Measurements from ENCODE around the gene IQUB. TPM values are rescaled to one million over a fixed set of nuclear protein-coding genes. Genes with fewer than 3 reads are reported as not detected.

The IQUB gene
- 0.53 and 0.75 TPM in 2 replicates for total RNA-seq

DNA sequence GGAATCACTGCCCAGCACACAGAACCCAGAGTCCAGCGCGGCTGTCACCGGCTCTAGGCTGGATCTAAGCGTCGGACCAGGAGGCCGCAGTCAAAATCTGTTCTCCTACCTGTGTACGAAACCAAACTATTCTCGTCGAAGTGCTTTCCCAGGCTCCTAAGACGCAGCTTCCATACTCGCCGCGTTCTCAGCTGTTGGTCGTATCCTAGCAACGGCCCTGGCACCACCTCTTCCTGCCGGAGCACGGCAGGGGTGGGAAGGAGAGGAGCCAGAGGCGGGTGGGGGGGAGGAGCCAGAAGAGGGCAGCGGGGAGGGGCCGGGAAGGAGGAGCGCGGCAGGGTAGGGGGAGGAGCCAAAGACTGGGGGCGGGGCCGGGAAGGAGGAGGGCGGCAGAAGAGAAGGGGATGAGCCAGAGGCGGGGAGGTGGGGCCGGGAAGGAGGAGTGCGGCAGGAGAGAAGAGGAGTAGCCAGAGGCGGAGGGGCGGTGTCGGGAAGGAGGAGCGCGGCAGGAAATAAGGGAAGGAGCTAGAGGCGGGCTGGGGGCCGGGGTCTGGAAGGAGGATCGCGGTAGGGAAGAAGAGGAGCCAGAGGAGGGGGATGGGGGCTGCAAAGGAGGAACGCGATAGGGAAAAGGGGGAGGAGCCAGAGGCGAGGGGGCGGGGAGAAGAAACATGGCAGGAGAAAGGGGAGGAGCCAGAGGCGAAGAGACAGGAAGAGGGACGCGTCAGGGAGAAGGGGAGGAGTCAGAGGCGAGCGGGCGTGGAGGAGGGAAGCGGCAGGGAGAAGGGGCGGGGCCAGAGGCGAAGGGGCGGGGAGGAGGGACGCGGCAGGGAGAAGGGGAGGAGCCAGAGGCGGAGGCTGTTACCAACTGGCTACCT is at the start of gene IQUB:
TSS of gene IQUB (minus strand) at position 213 of the 878 bp plus-strand sequence. CDS start 22,255 bp downstream, outside the sequence.

DNA sequence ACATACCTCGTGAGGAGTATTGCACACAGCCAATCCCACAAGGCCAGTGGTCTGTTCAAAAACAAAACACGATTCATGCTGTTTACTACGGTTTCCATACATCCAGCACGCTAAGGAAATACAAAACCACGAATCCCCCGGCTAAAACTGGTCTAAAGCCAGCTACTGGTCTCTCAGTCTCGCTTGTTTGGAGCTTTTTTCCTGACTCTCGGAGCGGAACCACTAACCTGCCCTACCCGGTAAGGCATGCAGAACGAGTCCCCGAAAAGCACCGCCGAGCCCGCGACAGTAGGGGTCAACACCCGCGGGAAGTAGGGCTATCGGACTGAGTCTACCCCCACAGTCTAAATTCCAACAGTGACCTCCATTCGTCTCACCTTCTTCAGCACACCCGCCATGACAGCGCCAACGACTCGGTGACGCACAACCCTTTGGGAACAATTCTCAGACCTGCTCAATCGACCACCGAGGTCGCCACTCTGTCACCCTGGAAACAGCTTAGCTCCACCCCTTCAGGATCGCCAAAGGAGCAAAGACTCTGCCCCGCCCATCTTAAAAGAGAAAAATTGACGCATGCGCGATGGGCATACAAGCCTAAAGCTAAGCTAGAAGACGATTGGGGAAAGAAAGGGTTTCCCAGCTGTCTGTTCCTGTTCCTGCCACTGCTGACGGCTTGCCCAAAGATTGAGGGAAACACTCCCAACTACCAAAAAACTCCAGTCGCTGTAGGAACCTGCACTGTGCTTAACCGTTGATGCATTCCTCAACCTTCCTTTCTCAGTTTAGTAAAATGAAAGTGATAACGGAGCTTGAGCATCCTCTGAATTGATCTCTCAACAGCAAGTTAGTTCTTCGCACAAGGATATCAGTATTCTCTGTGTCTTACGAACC is 23.2 kb upstream of the IQUB start, which contains the start of gene NDUFA5:
TSS of gene NDUFA5 (minus strand) at position 421 of the 891 bp plus-strand sequence. CDS start at position 398, 23 bp downstream.

Other genes with a start within 250 kb of the IQUB start
- gene NDUFA5, start 23.2 kb upstream of the IQUB start, total RNA-seq = 43.6 and 57.7 TPM in 2 replicates
- not detected in 2 replicates for gene ASB15, start 67.2 kb upstream of the IQUB start, total RNA-seq
- gene LMOD2, start 121.3 kb upstream of the IQUB start, total RNA-seq = not detected in 2 replicates
- 9.5 and 14.5 TPM in 2 replicates for gene WASL, start 214.4 kb upstream of the IQUB start, total RNA-seq

Measured in aortic smooth muscle cell (primary cell).